ENCODE data around the gene OSCP1. TPM values are rescaled to one million over a fixed set of nuclear protein-coding genes. Genes with fewer than 3 reads are reported as not detected.

The OSCP1 gene
- polyA plus RNA-seq, 10 donors, result 4.3 to 7.0 (median 5.5) TPM

GRCh38 chr1:36475910-36476604, 25.8 kb upstream of the OSCP1 start:
- no peak for DNase-seq

- no peak for DNase-seq
Observed at GRCh38 chr1:36475341-36475740, 25.1 kb upstream of the OSCP1 start.

GRCh38 chr1:36472656-36473055, 22.4 kb upstream of the OSCP1 start:
- DNase-seq, result no peak

GRCh38 chr1:36471830-36472641, 21.8 kb upstream of the OSCP1 start:
- DNase-seq, result peak in 1 of 3 donors; percentile 34

GRCh38 chr1:36469163-36469562, 18.9 kb upstream of the OSCP1 start:
- no peak for DNase-seq

- DNase-seq, result no peak
Observed at GRCh38 chr1:36467700-36468455, 17.6 kb upstream of the OSCP1 start.

- DNase-seq, result no peak
Observed at GRCh38 chr1:36467027-36467410, 16.8 kb upstream of the OSCP1 start.

GRCh38 chr1:36466370-36467026, 16.2 kb upstream of the OSCP1 start:
- no peak for DNase-seq

- DNase-seq, result peak in 1 of 3 donors; percentile 21
Observed at GRCh38 chr1:36465731-36466369, 15.6 kb upstream of the OSCP1 start.

- no peak for DNase-seq
Observed at GRCh38 chr1:36464605-36465393, 14.5 kb upstream of the OSCP1 start.

- peak; percentile 95 to 98 (median 97) for DNase-seq
Observed at GRCh38 chr1:36463803-36464604, 13.8 kb upstream of the OSCP1 start, which contains the start of gene MRPS15. Gene MRPS15 (minus strand): TSS chr1:36464384. CDS start chr1:36464275, 109 bp downstream.

- no peak for DNase-seq
Observed at GRCh38 chr1:36463463-36463802, 13.2 kb upstream of the OSCP1 start.

GRCh38 chr1:36458910-36459309, 8.7 kb upstream of the OSCP1 start:
- DNase-seq, result no peak

- DNase-seq, result no peak
Observed at GRCh38 chr1:36457691-36458090, 7.4 kb upstream of the OSCP1 start.

- no peak for DNase-seq
Observed at GRCh38 chr1:36456391-36456928, 6.2 kb upstream of the OSCP1 start.

GRCh38 chr1:36455386-36455785, 5.1 kb upstream of the OSCP1 start:
- no peak for DNase-seq

GRCh38 chr1:36453600-36454388, 3.5 kb upstream of the OSCP1 start:
- DNase-seq, result no peak

GRCh38 chr1:36453051-36453450, 2.8 kb upstream of the OSCP1 start:
- no peak for DNase-seq

GRCh38 chr1:36450919-36451305, 661 bp upstream of the OSCP1 start:
- no peak for DNase-seq
